Left ventricle myocardium superior (tissue), 1 donor: ENCODE measurements around the gene PSMB2. TPM values are rescaled to one million over a fixed set of nuclear protein-coding genes. Genes with fewer than 3 reads are reported as not detected.

ENCODE experiments used
- ATAC-seq: fragments of 200-7000 bp; cut with Tn5 transposase; one replicate; pipeline ENCODE4 v1.9.1; 2020; ENCODE audit warnings: mild to moderate bottlenecking, moderate library complexity
- DNase-seq: peaks from one replicate; pipeline ENCODE4 v3.0.0-alpha.2; 2020
- intact Hi-C: fragments of 100-400 bp; cut with micrococcal nuclease; formaldehyde crosslinking; loops from one replicate; pipeline ENCODE4 v1.11.0; 2022
- total RNA-seq: library from RNA; stranded (reverse); fragmentation: NEBNext Ultra II Directional; extraction: Animal tissue kit (Norgen Biotek cat#: 25700); gene quantifications from one replicate; pipeline ENCODE4 v1.2.1, GENCODE V29; 2021
- donor health status: DM: no; HTN: yes; CAD: no; lungs with severe emphysema.

PSMB2 gene
- total RNA-seq, 1 donor from 2014 or later = 37.7 TPM

- ATAC-seq (no peak), DNase-seq (no peak)
- intact Hi-C loops = no loop called here
Observed at GRCh38 chr1:35561972-35562680, 79.2 kb downstream of the PSMB2 start.

- intact Hi-C loops = no loop called here
- DNase-seq = no peak
- no peak for ATAC-seq
Observed at GRCh38 chr1:35561297-35561971, 79.9 kb downstream of the PSMB2 start.

GRCh38 chr1:35560256-35561225 lies 80.8 kb downstream of the PSMB2 start:
- ATAC-seq = peak; percentile 26
- intact Hi-C loops = no loop called here
- peak; percentile 91 for DNase-seq

- DNase-seq (no peak), ATAC-seq (no peak)
- intact Hi-C loops = loop anchor here (5.0 kb wide), 1 partner anchor 107 kb away; no protein-coding TSS in a partner anchor
Observed at GRCh38 chr1:35559317-35559944, 81.9 kb downstream of the PSMB2 start.

GRCh38 chr1:35558374-35559316 lies 82.7 kb downstream of the PSMB2 start:
- peak; percentile 39 for DNase-seq
- intact Hi-C loops = loop anchor here (5.0 kb wide), 1 partner anchor 106 kb away; no protein-coding TSS in a partner anchor
- ATAC-seq = no peak

GRCh38 chr1:35557611-35558373 lies 83.5 kb downstream of the PSMB2 start, which contains the start of gene NCDN:
NCDN (plus strand) TSS chr1:35557799; CDS start chr1:35558191, 392 bp downstream.
- DNase-seq (peak; percentile 98), ATAC-seq (peak; percentile 94)
- intact Hi-C loops = loop anchor here (5.0 kb wide), 1 partner anchor 105 kb away; no protein-coding TSS in a partner anchor

- ATAC-seq (peak; percentile 90), DNase-seq (peak; percentile 93)
- intact Hi-C loops = loop anchor here (5.0 kb wide), 1 partner anchor 105 kb away; no protein-coding TSS in a partner anchor
Observed at GRCh38 chr1:35557118-35557610, 84.2 kb downstream of the PSMB2 start, which contains the start of gene KIAA0319L. KIAA0319L (minus strand) TSS chr1:35557403; CDS start chr1:35554491, 2,912 bp downstream.

GRCh38 chr1:35556484-35557117 lies 84.7 kb downstream of the PSMB2 start:
- no peak for DNase-seq
- no peak for ATAC-seq
- intact Hi-C loops = loop anchor here (5.0 kb wide), 1 partner anchor 104 kb away; no protein-coding TSS in a partner anchor

- ATAC-seq (no peak), DNase-seq (no peak)
- intact Hi-C loops = loop anchor here (5.0 kb wide), 1 partner anchor 104 kb away; no protein-coding TSS in a partner anchor
Observed at GRCh38 chr1:35555601-35556477, 85.5 kb downstream of the PSMB2 start.

GRCh38 chr1:35555212-35555584 lies 86.1 kb downstream of the PSMB2 start:
- ATAC-seq = no peak
- intact Hi-C loops = loop anchor here (5.0 kb wide), 1 partner anchor 103 kb away; no protein-coding TSS in a partner anchor
- no peak for DNase-seq

GRCh38 chr1:35554266-35555211 lies 86.8 kb downstream of the PSMB2 start:
- ATAC-seq (no peak), DNase-seq (no peak)
- intact Hi-C loops = loop anchor here (5.0 kb wide), 1 partner anchor 102 kb away; no protein-coding TSS in a partner anchor

GRCh38 chr1:35553851-35554250 lies 87.5 kb downstream of the PSMB2 start:
- DNase-seq = no peak
- intact Hi-C loops = no loop called here
- no peak for ATAC-seq
